Osteocyte (in vitro differentiated cells): ENCODE results near the gene ERFL. TPM values are rescaled to one million over a fixed set of nuclear protein-coding genes. Genes with fewer than 3 reads are reported as not detected.

ENCODE experiments used
- DNase-seq: peaks from one replicate; pipeline ENCODE4 v3.0.0; 2021; ENCODE audit warnings: mixed read lengths; ENCODE audit not compliant: unreplicated experiment; ENCODE audit errors: extremely low spot score
- H3K27ac Mint-ChIP-seq: one replicate; pipeline ENCODE4 v1.8.0; 2021; ENCODE audit warnings: mild to moderate bottlenecking, mixed read lengths; ENCODE audit not compliant: unreplicated experiment
- H3K27me3 Mint-ChIP-seq: one replicate; pipeline ENCODE4 v1.8.0; 2021; ENCODE audit warnings: mixed read lengths; ENCODE audit not compliant: unreplicated experiment
- H3K36me3 Mint-ChIP-seq: one replicate; pipeline ENCODE4 v1.8.0; 2021; ENCODE audit warnings: mixed read lengths; ENCODE audit not compliant: unreplicated experiment
- H3K4me1 Mint-ChIP-seq: one replicate; pipeline ENCODE4 v1.8.0; 2021; ENCODE audit warnings: mixed read lengths; ENCODE audit not compliant: unreplicated experiment
- H3K4me3 Mint-ChIP-seq: one replicate; pipeline ENCODE4 v1.8.0; 2021; ENCODE audit warnings: mild to moderate bottlenecking, moderate library complexity, mixed read lengths; ENCODE audit not compliant: unreplicated experiment
- H3K9me3 Mint-ChIP-seq: one replicate; pipeline ENCODE4 v1.8.0; 2021; ENCODE audit warnings: mixed read lengths; ENCODE audit not compliant: unreplicated experiment
- total RNA-seq: library from RNA; stranded (reverse); gene quantifications from 2 replicates; pipeline ENCODE4 v1.2.1, GENCODE V29; 2021
- TF ChIP-seq, protein P1 (sequence below): fragments of 200-600 bp; sonication (generic); IDR thresholded peaks from 2 replicates; pipeline ENCODE4 v1.5.0; 2021; ENCODE audit warnings: antibody characterized with exemption, mild to moderate bottlenecking, moderate library complexity

Gene ERFL
- total RNA-seq, 1 donor from 2014 or later: 0.38 TPM

DNA sequence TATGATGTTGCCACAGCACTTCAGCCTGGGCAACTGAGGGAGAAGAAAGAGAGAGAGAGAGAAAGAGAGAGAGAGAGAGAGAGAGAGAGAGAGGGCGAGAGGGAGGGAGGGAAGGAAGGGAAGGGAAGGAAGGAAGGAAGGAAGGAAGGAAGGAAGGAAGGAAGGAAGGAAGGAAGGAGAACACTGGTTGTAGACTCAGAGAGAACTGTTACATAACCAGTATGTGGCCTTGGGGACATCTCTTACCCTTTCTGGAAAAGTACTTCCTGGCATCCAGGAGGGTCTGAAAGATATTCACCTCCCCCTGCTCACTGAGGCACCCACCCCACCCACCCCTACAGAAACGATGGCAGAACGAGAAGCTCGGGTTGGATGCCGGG, 47.9 kb downstream of the ERFL start:
- Mint-ChIP-seq H3K27ac (no peak overlapping the region), H3K4me3 (no peak overlapping the region), H3K27me3 (no peaks in the 10 kb centered on the region), H3K36me3 (no peaks in the 10 kb centered on the region), H3K9me3 (no peaks in the 10 kb centered on the region), H3K4me1 (peaks cover 15% of the 10 kb centered on the region)
- no peak for DNase-seq
- TF ChIP-seq, protein P1, sequence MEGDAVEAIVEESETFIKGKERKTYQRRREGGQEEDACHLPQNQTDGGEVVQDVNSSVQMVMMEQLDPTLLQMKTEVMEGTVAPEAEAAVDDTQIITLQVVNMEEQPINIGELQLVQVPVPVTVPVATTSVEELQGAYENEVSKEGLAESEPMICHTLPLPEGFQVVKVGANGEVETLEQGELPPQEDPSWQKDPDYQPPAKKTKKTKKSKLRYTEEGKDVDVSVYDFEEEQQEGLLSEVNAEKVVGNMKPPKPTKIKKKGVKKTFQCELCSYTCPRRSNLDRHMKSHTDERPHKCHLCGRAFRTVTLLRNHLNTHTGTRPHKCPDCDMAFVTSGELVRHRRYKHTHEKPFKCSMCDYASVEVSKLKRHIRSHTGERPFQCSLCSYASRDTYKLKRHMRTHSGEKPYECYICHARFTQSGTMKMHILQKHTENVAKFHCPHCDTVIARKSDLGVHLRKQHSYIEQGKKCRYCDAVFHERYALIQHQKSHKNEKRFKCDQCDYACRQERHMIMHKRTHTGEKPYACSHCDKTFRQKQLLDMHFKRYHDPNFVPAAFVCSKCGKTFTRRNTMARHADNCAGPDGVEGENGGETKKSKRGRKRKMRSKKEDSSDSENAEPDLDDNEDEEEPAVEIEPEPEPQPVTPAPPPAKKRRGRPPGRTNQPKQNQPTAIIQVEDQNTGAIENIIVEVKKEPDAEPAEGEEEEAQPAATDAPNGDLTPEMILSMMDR: no peak

DNA sequence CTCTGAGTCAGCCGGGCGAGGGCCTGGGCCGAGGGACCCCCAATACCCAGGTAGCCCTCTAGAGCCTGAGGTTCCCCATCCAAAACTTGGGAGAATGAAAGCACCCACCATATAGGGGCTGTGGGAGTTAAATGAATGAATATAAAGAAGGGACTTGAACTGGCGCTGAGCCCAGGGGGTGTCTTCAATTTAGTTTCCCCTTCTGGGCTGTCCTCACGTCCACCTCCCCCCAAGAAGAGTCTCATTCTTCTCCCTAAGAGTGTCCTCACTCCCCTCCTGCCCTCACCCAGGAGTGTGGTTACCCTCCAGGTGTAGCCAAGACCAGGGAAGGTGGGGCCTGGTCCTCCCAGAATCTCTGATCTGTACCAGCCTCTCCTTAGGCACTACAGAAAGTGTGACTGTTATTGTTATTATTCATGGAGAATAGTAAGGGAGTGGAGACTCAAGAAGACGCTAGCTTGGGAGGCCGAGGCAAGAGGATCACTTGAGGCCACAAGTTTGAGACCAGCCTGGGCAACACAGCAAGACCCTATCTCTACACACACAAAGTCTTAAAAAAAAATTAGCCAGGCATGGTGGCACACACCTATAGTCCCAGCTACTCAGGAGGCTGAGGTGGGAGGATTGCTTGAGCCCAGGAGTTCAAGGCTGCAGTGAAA, 48.5 kb downstream of the ERFL start:
- TF ChIP-seq, protein P1: no peak
- Mint-ChIP-seq H3K4me1 (peaks cover 11% of the 10 kb centered on the region), H3K9me3 (no peaks in the 10 kb centered on the region), H3K36me3 (no peaks in the 10 kb centered on the region), H3K27me3 (no peaks in the 10 kb centered on the region), H3K4me3 (no peak overlapping the region), H3K27ac (no peak overlapping the region)
- DNase-seq: no peak

DNA sequence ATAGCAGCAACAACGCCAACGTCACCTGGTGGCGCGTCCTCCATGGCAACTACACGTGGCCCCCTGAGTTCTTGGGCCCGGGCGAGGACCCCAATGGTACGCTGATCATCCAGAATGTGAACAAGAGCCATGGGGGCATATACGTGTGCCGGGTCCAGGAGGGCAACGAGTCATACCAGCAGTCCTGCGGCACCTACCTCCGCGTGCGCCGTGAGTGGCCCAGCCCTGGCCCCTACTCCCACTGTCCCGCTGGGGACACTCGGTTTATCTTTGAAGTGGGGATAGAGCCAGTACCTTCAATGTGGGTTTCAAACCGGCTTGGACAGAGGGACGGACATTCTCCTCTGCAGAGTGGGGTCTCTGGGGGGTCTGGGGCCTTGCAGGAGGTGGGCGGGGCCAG, 49.2 kb downstream of the ERFL start:
- Mint-ChIP-seq H3K9me3 (no peaks in the 10 kb centered on the region), H3K27me3 (no peaks in the 10 kb centered on the region), H3K4me1 (peaks cover 8% of the 10 kb centered on the region), H3K27ac (no peak overlapping the region), H3K36me3 (no peaks in the 10 kb centered on the region), H3K4me3 (no peak overlapping the region)
- TF ChIP-seq, protein P1: no peak
- no peak for DNase-seq

DNA sequence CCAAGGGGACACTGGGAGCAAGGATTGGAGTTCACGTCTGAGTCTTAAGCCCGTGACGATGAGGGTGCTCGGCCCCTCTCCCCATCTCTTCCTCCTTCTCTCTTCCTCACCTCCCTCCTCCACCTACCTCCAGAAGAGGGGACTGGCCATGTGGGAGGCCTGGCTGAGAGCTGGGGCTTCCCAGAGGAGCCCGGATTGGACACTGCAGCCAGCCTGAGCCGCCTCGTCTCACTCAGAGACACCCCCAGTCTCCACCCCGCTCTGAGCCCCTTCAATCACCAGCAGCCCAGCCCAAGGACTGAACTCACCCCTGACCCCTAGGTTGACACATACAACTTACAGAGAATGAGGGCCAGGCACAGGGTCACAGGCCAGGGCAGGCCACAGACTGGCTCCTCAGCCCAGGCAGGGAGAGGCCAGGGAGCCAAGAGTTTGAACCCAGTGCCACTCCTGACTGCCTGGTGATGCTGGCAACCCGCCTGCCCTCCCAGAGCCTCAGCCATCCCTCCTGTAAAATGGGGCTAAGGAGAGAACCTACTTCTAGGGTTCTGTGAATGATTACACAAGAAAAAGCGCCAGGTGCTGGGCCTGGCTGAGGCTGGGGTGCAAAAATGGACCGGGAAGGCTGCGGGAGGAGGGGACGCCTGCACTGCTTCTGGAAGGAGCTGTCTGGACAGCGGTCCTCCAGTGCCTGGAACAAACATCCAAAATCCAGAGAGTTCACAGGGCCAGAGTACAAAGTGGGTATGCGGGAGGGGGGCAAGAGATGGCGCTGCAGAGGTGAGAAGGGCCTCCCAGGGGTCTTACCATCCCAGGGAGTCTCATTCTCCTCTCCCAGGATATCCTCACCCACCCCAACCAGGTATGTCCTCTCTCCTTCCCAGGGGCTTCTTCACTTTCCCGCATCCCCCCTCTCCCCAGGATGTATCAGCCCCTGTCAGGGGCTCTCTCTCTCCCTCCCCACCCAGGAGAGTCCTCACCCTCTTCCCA, 50.0 kb downstream of the ERFL start:
- peaks cover 6% of the 10 kb centered on the region for H3K4me1 Mint-ChIP-seq
- H3K4me3 Mint-ChIP-seq: no peak overlapping the region
- no peak overlapping the region for H3K27ac Mint-ChIP-seq
- no peaks in the 10 kb centered on the region for H3K36me3 Mint-ChIP-seq
- no peak for DNase-seq
- H3K9me3 Mint-ChIP-seq: no peaks in the 10 kb centered on the region
- TF ChIP-seq, protein P1: no peak
- no peaks in the 10 kb centered on the region for H3K27me3 Mint-ChIP-seq
